DMS53 (cell line): ENCODE results near the gene OMG.
"Not testable (repeated sequence)": the region's sequence is repeated elsewhere in the genome, so short reads cannot be mapped to it uniquely, and the experiment has no call there.

Source experiments
- DNase-seq: peaks from one replicate; lab custom pipeline; 2025; lab: John Stamatoyannopoulos, UW

The OMG gene

DNA sequence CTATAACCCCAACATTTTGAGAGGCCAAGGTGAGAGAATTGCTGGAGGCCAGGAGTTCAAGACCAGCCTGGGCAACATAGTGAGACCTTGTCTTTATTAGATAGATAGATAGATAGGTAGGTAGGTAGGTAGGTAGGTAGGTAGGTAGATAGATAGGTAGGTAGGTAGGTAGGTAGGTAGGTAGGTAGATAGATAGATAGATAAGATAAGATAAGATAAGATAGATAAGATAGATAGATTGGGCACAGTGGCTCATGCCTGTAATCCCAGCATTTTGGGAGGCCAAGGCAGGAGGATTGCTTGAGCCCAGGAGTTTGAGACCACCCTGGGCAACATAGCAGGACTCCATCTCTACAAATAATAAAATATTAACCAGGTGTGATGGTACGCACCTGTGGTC is 34.1 kb downstream of the OMG start:
- not testable (repeated sequence) for DNase-seq

DNA sequence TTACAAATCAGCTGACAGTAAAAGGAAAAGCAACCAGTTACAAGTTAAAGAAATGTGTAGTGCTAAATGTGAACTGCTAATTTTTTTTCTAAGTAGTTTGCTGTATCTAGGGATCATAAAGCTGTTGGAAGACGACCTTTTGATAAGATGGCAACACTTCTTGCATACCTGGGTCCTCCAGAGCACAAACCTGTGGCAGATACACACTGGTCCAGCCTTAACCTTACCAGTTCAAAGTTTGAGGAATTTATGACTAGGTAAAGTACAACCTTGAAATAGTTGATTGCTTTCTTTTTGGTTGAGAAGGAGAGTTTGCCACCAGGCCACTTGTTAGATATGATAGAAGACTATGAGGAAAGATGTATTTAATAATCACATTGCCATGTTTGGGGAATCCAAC is 35.4 kb downstream of the OMG start:
- no peak for DNase-seq

DNA sequence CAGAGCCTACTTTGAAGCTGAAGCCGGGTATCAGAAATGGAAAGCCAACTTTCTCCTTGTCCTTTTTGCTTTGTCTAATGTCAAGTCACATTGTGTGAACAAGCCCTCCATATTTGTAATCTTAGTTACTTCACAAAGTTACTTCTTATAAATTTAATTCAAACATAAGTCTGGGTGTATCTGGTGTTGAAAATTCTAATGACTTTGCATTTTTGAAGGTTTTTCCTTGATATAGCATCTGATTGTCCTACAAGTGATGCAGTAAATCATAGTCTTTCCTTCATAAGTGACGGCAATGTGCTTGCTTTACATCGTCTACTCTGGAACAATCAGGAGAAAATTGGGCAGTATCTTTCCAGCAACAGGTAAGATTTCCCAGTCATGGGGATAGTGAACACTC is 36.9 kb downstream of the OMG start:
- DNase-seq = no peak

DNA sequence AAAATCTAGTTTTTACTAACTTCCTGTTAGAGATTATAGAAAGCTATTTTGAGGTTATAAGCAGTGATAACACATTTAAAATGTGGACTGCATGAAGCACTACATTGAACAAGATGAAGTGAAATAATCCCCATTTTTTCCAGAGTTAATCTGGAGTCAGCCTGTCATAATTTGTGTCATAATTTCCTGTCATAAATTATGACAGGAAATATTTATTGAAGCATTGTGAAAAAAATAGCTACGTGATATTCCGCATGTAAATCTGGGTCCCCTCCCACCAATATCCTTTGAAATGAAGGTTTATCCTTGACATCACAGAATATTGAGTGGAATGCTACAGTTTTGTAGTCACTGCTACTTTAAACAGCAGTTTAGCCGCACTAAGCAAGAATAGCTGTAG is 40.1 kb downstream of the OMG start:
- no peak for DNase-seq

DNA sequence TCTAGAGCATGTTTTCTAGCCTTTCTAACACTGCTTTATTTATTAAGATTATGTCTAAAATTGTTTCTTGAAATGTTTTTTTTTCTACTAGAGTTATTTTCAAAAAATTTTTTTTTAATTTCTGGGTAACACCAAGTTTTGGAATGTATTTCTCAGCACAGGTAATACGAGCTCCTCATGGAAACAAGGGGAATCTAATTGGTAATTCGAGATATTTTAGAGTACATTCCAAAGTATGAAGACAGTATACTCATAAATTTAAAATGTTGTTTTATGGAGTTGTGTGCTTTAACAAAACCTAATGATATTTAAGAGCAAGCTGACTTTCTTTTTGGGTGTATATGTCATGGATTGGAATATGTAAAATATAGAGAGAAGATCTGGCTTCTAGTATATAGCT is 42.4 kb downstream of the OMG start:
- DNase-seq = no peak

DNA sequence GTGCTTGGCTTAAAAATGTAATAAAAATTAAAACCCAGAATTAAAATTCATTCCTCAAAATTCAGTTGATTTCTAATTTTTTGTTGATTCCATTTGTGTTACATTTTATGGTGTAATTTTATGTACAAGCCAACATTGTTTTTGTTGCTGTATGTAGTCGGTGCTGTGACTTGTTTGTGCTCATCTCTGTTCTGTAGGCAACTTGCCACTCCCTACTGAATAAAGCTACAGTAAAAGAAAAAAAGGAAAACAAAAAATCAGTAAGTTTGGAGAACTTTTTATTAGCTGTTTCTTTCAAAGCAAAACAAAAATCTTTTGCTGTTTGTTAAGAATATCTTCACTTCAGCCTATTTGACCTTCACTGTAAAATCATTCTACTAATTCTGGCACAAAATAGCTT is 44.3 kb downstream of the OMG start:
- DNase-seq = no peak

DNA sequence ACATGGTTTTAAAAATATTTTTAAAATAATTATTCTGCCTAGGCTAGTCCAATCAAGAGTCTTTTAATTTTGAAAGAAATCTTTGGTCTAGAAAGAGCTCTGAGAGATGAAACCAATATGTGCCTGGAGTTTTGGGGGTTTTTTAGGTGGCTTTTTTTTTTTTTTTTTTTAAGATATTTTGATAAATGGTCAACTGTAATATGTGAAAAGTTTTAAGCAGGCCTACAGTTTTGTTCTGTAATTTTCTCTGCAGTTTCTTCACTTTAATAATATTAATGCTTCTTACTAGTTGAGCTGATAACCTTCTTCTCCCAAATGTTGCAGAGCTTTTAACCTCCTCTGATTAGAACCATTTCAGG is 45.1 kb downstream of the OMG start:
- DNase-seq = no peak

DNA sequence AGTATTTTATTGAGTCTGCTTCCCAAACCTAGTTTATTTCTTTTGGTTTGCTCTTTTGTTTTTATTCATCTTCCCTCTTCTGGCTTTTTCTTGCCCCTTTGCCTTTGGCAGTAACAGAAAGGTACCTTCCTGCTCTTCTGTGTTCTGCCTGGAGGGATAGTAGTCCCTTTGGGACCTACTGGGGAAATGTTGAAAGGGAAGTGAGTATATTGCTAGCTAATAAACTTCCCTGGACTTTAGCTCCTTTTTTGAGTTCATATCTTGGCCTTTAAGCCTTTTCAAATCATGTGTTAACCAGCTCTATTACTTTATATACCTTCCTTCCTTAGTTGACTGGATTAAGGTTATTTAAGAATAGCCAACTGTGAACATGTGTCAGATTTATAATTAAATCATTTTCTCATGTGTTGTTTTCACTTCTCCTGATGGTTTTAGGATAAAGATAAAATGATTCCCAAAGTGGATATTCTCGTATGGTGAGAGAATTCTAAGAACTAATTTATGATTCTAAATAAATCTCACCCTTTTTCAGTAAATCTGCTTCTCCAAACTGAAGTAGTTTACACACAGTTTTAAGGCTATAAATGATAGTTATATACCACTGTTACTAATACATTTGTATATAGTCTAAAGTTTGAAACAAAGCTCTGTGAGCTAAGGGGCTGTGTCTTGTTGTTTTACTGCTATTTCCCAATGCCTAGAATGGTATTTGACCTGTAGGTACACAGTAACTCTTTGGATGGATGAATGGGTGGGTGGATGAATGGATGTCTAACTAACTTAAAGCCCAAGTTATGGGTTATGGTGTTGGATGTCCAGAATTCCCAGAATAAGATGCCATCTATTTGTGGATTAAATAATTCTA is 45.7 kb downstream of the OMG start:
- DNase-seq = no peak

DNA sequence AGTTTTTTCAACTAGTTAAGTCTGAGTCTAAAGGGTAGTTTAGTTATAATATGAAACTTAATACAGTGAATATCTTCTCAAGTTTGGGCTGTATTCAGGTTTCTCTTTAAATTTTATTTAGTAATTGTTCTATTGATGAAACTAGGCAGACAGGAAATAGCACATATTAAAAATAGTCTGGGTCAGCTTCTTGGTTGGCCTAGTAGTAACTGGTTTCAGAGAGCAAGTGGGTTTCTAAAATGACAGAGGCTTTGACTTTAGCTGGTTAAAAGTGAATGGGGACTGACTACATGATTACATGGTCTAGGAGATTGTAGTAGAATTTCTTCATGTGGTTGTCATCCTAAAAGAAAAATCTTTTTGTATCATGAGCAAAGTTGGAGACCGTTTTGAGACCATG is 46.8 kb downstream of the OMG start:
- no peak for DNase-seq

DNA sequence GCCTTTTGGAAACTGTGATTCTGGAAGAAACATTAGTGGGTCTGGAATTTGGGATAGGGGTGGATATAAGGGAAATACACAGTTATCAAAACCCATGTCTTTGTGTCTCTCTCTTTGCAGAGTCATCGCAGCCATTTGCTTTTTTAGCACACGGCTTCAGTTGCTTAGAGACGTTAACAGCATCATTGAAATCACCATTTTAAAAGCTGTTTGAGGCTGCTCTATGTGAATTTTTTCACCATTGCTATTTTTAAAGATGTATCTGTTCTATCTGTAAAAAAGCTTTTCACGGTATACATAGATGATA is 47.3 kb downstream of the OMG start:
- DNase-seq = no peak

DNA sequence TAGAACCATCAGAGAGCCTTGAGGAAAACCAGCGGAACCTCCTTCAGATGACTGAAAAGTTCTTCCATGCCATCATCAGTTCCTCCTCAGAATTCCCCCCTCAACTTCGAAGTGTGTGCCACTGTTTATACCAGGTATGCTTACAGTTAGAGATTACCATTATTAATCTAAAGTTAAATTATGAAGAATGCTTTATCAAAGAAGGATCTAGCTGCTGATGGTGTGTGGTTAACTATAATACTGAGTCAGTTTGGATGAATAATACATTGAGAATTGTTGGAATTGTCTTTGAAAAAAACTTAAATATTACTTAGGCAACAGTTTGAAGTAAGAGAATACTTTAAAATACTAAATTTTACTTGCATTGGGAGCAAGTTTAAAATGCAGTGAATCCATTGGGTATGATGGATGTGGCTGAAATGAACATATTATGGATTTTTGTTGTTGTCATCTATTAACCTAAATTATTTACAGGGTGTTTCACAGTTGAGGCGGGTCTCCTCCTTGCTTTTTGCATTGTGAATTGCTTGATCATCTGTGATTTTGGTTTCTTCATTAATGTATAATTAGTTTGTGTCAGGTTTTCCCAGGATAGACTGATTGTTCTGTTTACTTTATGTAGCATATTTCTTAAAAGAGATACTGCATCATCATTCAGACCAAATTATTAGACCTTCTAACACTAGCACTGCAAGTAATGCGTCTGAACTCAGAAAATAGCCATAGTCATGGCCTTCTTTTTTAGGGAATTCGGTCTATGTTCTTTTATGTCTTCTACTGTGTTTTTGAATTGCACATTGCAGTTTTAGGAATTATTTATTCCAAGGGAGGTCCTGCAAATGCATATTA is 47.8 kb downstream of the OMG start:
- no peak for DNase-seq
